ENCODE measurements around the gene NBL1. TPM values are rescaled to one million over a fixed set of nuclear protein-coding genes. Genes with fewer than 3 reads are reported as not detected.

NBL1 gene
- total RNA-seq, 1 donor from 2014 or later: 159 TPM

DNA sequence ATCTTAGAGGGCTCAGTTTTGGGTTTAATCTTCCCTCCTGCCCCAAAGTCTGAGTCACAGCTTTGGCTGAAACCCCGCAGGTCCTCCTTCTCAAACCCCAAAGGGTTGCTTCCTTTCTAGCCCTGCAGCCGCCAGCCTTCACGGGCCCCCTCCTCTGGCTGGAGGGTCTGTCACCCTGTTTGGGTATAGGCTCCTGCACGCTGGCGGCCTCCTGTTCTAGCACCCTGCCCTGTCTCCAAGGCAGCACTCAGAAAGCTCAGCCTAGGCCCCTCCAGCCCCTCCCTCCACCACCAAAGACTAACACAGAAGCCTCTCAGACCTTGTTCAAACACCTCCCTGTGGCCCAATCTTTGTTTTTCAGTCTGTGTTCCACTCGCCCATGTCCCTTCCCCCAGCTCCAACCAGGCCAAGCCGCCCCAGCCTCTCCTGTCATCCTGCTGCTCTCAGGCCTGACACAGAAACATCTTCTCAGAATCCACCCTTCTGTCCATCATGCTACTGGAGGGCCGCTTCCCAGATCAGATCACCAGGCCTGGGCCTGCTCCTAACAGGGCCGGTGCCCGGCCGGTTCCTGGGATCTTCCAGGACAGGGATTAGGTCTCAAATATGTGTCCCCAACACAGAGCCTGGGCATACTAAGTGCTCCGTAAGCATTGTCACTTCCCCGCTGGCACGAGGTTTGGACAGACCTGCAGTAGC is 56.1 kb downstream of the NBL1 start:
- peaks cover 6% of the 10 kb centered on the region for H3K36me3 Mint-ChIP-seq (ENCODE audit: low read depth)
- H3K4me1 Mint-ChIP-seq (ENCODE audit: low read depth): no peaks in the 10 kb centered on the region
- no peak for DNase-seq (ENCODE audit: low spot score)
- H3K27ac Mint-ChIP-seq (ENCODE audit: unreplicated experiment): no peak overlapping the region
- H3K4me3 Mint-ChIP-seq (ENCODE audit: unreplicated experiment): no peak overlapping the region
- H3K9me3 Mint-ChIP-seq (ENCODE audit: low read depth): no peaks in the 10 kb centered on the region
- H3K27me3 Mint-ChIP-seq (ENCODE audit: low read depth): no peaks in the 10 kb centered on the region
- TF ChIP-seq, protein P1, sequence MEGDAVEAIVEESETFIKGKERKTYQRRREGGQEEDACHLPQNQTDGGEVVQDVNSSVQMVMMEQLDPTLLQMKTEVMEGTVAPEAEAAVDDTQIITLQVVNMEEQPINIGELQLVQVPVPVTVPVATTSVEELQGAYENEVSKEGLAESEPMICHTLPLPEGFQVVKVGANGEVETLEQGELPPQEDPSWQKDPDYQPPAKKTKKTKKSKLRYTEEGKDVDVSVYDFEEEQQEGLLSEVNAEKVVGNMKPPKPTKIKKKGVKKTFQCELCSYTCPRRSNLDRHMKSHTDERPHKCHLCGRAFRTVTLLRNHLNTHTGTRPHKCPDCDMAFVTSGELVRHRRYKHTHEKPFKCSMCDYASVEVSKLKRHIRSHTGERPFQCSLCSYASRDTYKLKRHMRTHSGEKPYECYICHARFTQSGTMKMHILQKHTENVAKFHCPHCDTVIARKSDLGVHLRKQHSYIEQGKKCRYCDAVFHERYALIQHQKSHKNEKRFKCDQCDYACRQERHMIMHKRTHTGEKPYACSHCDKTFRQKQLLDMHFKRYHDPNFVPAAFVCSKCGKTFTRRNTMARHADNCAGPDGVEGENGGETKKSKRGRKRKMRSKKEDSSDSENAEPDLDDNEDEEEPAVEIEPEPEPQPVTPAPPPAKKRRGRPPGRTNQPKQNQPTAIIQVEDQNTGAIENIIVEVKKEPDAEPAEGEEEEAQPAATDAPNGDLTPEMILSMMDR (IDR thresholded peaks at IDR 0.05): no peak

DNA sequence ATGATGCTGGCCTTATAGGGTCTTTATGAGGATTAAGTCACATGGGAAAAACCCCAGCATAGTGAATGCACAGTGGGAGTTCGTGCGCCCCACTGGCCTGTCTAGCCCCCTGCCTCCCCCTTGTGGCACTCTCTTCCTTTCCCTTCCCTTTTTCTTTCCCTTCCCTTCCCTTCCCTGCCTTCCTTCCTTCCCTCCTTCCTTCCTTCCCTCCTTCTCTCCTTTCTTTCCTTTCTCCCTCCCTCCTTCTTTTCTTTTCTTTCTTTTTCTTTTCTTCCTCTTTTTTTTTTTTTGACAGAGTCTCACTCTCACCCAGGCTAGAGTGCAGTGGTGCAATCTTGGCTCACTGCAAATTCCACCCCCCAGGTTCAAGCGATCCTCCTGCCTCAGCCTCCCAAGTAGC is 59.2 kb downstream of the NBL1 start:
- Mint-ChIP-seq H3K27me3 (ENCODE audit: low read depth) (no peaks in the 10 kb centered on the region), H3K4me3 (ENCODE audit: unreplicated experiment) (no peak overlapping the region)
- TF ChIP-seq, protein P1 (IDR thresholded peaks at IDR 0.05): no peak

GRCh38 chr1:19704247-19705113 is 60.4 kb downstream of the NBL1 start:
- H3K9me3 Mint-ChIP-seq (ENCODE audit: low read depth): no peaks in the 10 kb centered on the region
- DNase-seq (ENCODE audit: low spot score): no peak
- H3K4me1 Mint-ChIP-seq (ENCODE audit: low read depth): no peaks in the 10 kb centered on the region
- peaks cover 3% of the 10 kb centered on the region for H3K36me3 Mint-ChIP-seq (ENCODE audit: low read depth)
- no peak overlapping the region for H3K27ac Mint-ChIP-seq (ENCODE audit: unreplicated experiment)
- TF ChIP-seq, protein P1 (IDR thresholded peaks at IDR 0.05): peak; percentile 89
- no peak overlapping the region for H3K4me3 Mint-ChIP-seq (ENCODE audit: unreplicated experiment)
- H3K27me3 Mint-ChIP-seq (ENCODE audit: low read depth): no peaks in the 10 kb centered on the region

More for the DNA sequence above, 59.2 kb downstream of the NBL1 start:
- H3K27ac Mint-ChIP-seq (ENCODE audit: unreplicated experiment): no peak overlapping the region
- no peak for DNase-seq (ENCODE audit: low spot score)
- peaks cover 5% of the 10 kb centered on the region for H3K36me3 Mint-ChIP-seq (ENCODE audit: low read depth)
- no peaks in the 10 kb centered on the region for H3K4me1 Mint-ChIP-seq (ENCODE audit: low read depth)
- H3K9me3 Mint-ChIP-seq (ENCODE audit: low read depth): no peaks in the 10 kb centered on the region

- no peak overlapping the region for H3K27ac Mint-ChIP-seq (ENCODE audit: unreplicated experiment)
- H3K9me3 Mint-ChIP-seq (ENCODE audit: low read depth): no peaks in the 10 kb centered on the region
- no peaks in the 10 kb centered on the region for H3K27me3 Mint-ChIP-seq (ENCODE audit: low read depth)
- TF ChIP-seq, protein P1 (IDR thresholded peaks at IDR 0.05): no peak
- no peak overlapping the region for H3K4me3 Mint-ChIP-seq (ENCODE audit: unreplicated experiment)
- H3K36me3 Mint-ChIP-seq (ENCODE audit: low read depth): no peaks in the 10 kb centered on the region
- H3K4me1 Mint-ChIP-seq (ENCODE audit: low read depth): no peaks in the 10 kb centered on the region
- no peak for DNase-seq (ENCODE audit: low spot score)
Measured at GRCh38 chr1:19705464-19705863, 61.4 kb downstream of the NBL1 start.

DNA sequence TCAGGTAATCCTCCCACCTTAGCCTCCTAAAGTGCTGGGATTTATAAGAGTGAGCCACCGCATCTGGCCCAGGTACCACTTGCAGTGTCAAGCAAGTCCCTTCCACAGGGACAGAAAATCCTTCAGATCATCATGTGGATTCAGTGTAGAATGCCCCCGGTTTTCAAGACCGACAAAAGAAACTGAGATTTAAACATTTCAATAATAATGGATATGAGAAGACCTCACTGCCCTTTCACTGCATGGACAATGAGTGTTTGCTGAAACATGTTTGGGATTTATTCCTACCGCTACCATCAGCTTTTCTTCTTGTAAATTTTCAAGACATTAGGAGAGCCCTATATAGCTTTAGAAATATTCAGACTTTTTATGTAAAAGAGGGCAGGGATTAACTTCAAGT is 62.0 kb downstream of the NBL1 start:
- TF ChIP-seq, protein P1 (IDR thresholded peaks at IDR 0.05): no peak
- Mint-ChIP-seq H3K36me3 (ENCODE audit: low read depth) (no peaks in the 10 kb centered on the region), H3K27ac (ENCODE audit: unreplicated experiment) (no peak overlapping the region)

More for the DNA sequence above, 62.0 kb downstream of the NBL1 start:
- H3K4me1 Mint-ChIP-seq (ENCODE audit: low read depth): no peaks in the 10 kb centered on the region
- no peaks in the 10 kb centered on the region for H3K9me3 Mint-ChIP-seq (ENCODE audit: low read depth)
- H3K4me3 Mint-ChIP-seq (ENCODE audit: unreplicated experiment): no peak overlapping the region
- no peaks in the 10 kb centered on the region for H3K27me3 Mint-ChIP-seq (ENCODE audit: low read depth)
- DNase-seq (ENCODE audit: low spot score): no peak

Data from chondrocyte (in vitro differentiated cells).